ENCODE data around the gene RCSD1.

RCSD1 gene

DNA sequence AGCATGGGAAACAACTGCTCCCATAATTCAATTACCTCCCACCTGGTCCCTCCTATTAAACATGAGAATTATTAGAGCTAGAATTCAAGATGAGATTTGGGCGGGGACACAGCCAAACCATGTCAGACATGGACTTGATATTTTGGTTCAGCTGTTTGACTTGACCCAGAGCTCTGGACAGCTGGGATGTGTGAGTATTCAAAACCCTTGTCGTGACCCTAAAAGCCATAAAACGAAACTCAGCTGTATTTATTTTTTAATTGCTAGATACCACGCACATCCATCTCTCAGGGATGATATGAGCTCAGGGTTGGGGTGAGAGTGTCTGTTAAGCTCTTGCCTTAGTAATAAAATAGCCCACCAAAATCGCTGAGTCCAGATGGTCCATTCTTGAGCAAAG, 45.4 kb downstream of the RCSD1 start:
- Histone ChIP-seq H3K27me3 (ENCODE audit: low read depth, low read length) (0 out of 2 replicates have a peak, but pooled peaks cover 3% of the 10 kb centered on the region), H3K9ac (ENCODE audit: low read length) (no peak overlapping the region), H3K79me2 (ENCODE audit: low read length) (no peaks in the 10 kb centered on the region), H3K36me3 (replicated peaks; ENCODE audit: low read depth, low read length) (no peaks in the 10 kb centered on the region), H3K4me1 (ENCODE audit: low read length) (peaks cover 27% of the 10 kb centered on the region), H4K20me1 (ENCODE audit: insufficient read depth, low read length) (no peaks in the 10 kb centered on the region), H3K27ac (ENCODE audit: low read length) (no peak overlapping the region), H3K4me3 (ENCODE audit: low read length) (no peak overlapping the region), H3K4me2 (ENCODE audit: low read length) (no peak overlapping the region), H3K9me3 (ENCODE audit: insufficient read depth, low read length) (no peaks in the 10 kb centered on the region), H2AFZ (ENCODE audit: low read depth, low read length) (no peak overlapping the region)
- no peak for TF ChIP-seq EZH2phosphoT487 (IDR thresholded peaks at IDR 0.05; ENCODE audit: low read depth)
- TF ChIP-seq, protein P1, sequence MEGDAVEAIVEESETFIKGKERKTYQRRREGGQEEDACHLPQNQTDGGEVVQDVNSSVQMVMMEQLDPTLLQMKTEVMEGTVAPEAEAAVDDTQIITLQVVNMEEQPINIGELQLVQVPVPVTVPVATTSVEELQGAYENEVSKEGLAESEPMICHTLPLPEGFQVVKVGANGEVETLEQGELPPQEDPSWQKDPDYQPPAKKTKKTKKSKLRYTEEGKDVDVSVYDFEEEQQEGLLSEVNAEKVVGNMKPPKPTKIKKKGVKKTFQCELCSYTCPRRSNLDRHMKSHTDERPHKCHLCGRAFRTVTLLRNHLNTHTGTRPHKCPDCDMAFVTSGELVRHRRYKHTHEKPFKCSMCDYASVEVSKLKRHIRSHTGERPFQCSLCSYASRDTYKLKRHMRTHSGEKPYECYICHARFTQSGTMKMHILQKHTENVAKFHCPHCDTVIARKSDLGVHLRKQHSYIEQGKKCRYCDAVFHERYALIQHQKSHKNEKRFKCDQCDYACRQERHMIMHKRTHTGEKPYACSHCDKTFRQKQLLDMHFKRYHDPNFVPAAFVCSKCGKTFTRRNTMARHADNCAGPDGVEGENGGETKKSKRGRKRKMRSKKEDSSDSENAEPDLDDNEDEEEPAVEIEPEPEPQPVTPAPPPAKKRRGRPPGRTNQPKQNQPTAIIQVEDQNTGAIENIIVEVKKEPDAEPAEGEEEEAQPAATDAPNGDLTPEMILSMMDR (IDR thresholded peaks at IDR 0.05; ENCODE audit: low read depth, low read length): no peak

DNA sequence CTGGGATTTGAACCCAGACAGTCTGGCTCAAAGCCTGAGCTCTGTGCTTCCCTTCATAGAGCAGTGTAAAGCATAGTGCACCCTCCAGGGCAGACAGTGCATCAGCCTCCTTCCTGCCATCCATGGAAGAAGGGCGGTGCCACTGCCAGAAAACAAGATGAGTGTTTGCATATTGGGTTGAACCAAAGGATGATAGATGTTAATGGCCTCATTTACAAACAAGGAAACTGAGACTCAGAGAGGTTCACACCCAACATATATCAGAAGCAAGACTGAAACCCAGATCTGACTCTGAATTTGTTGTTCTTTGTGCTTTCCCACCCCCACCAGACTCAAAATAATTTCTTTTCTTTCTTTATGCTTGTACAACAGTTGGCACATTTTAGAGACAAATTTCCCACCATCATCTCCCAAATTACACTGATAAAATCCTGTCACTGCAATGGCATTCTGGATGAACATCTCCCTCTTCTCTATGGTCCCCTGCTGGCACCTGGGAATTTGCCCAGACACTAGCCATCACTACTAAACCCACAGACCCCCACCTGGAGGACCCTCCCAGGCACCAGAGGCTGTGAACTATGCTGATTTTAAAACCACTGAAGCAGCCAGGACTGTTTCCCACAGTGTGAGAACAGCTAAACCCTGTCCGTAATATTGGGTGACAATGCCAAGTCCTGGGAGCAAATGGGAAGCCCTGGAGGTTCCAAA, 46.3 kb downstream of the RCSD1 start:
- H3K4me3 ChIP-seq (ENCODE audit: low read length): peak overlapping the region; percentile 50
- H2AFZ ChIP-seq (ENCODE audit: low read depth, low read length): no peak overlapping the region
- H3K36me3 ChIP-seq (replicated peaks; ENCODE audit: low read depth, low read length): no peaks in the 10 kb centered on the region
- no peaks in the 10 kb centered on the region for H3K9me3 ChIP-seq (ENCODE audit: insufficient read depth, low read length)
- peak overlapping the region; percentile 17 for H3K27ac ChIP-seq (ENCODE audit: low read length)
- H3K27me3 ChIP-seq (ENCODE audit: low read depth, low read length): peaks cover 5% of the 10 kb centered on the region; the same call in 1 of the 2 replicates
- peaks cover 30% of the 10 kb centered on the region for H3K4me1 ChIP-seq (ENCODE audit: low read length)
- H3K9ac ChIP-seq (ENCODE audit: low read length): peak overlapping the region; percentile 26; the same call in 1 of the 2 replicates
- no peaks in the 10 kb centered on the region for H4K20me1 ChIP-seq (ENCODE audit: insufficient read depth, low read length)
- TF ChIP-seq, protein P1 (IDR thresholded peaks at IDR 0.05; ENCODE audit: low read depth, low read length): no peak
- no peak for TF ChIP-seq EZH2phosphoT487 (IDR thresholded peaks at IDR 0.05; ENCODE audit: low read depth)
- no peaks in the 10 kb centered on the region for H3K79me2 ChIP-seq (ENCODE audit: low read length)
- peak overlapping the region; percentile 81 for H3K4me2 ChIP-seq (ENCODE audit: low read length)

DNA sequence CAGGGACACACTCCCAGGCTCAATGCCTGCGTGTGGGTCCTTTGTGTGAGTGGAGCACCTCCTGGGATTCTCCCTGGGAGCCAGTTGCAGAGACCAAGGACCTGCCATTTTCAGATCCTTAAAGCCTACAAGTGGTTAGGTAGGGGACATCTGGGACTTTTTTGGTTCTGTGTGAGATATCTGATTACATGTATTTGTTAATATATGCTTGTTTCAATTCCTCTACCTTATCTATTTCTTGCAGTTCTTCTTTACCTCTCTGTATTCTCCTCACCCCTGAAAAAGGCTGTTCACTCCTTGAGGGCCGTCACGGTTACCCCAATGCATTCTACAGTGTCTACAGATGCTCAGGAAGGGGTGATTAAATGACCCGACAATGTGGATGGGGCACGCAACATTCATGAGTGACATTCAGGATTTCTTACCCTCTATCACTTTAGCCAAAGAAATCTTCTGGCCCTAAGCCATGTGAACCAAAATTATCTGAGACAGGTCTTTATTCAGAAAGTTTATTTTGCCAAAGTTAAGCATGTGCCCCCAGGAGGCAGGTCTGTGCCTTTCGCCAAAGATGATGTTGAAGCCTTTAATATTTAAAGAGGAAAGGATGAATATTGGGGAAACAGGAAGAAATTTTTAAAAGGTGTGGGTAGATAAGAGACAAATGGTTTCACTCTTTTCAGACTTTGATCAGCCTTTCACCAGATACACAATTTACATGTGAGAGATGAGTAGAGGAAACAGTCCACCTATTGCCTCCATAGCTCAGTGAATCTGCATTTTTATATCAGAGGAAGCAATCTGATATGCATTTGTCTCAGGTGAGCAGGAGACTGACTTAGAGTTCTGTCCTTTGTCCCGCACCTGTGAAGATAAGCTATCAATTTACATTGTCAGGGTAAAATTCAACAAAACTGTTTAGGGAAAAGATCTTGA, 47.1 kb downstream of the RCSD1 start:
- Histone ChIP-seq H3K27ac (ENCODE audit: low read length) (peak overlapping the region; percentile 17), H3K9ac (ENCODE audit: low read length) (peak overlapping the region; percentile 26; the same call in 1 of the 2 replicates), H3K4me2 (ENCODE audit: low read length) (peak overlapping the region; percentile 81), H2AFZ (ENCODE audit: low read depth, low read length) (no peak overlapping the region), H4K20me1 (ENCODE audit: insufficient read depth, low read length) (no peaks in the 10 kb centered on the region), H3K27me3 (ENCODE audit: low read depth, low read length) (peaks cover 6% of the 10 kb centered on the region; the same call in 1 of the 2 replicates), H3K79me2 (ENCODE audit: low read length) (no peaks in the 10 kb centered on the region), H3K4me3 (ENCODE audit: low read length) (peak overlapping the region; percentile 50), H3K9me3 (ENCODE audit: insufficient read depth, low read length) (no peaks in the 10 kb centered on the region), H3K36me3 (replicated peaks; ENCODE audit: low read depth, low read length) (no peaks in the 10 kb centered on the region), H3K4me1 (ENCODE audit: low read length) (peaks cover 30% of the 10 kb centered on the region)
- no peak for TF ChIP-seq EZH2phosphoT487 (IDR thresholded peaks at IDR 0.05; ENCODE audit: low read depth)
- TF ChIP-seq, protein P1 (IDR thresholded peaks at IDR 0.05; ENCODE audit: low read depth, low read length): peak; percentile 14

DNA sequence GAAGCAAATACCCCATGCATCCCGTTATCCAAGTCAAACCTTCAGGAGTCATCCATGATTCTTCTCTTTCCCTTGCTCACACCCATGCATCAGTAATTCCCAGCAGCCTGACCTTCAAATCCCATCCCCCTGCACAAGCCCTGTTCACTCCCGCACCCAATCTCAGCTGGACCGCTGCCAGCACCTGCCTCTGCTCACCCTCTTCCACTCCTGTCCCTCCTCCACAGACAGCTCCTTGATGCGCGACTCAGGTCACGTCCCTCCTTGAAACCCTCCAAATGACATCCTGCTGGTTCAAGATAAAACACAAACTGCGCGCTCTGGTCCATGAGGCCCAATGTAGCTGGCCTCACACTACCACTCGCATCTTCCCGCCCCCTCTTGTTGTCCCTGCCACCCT, 48.4 kb downstream of the RCSD1 start:
- H3K9me3 ChIP-seq (ENCODE audit: insufficient read depth, low read length): no peaks in the 10 kb centered on the region
- H4K20me1 ChIP-seq (ENCODE audit: insufficient read depth, low read length): no peaks in the 10 kb centered on the region
- TF ChIP-seq EZH2phosphoT487 (IDR thresholded peaks at IDR 0.05; ENCODE audit: low read depth): no peak
- TF ChIP-seq, protein P1 (IDR thresholded peaks at IDR 0.05; ENCODE audit: low read depth, low read length): no peak
- no peak overlapping the region for H3K9ac ChIP-seq (ENCODE audit: low read length)
- peaks cover 6% of the 10 kb centered on the region; the same call in 1 of the 2 replicates for H3K27me3 ChIP-seq (ENCODE audit: low read depth, low read length)
- H2AFZ ChIP-seq (ENCODE audit: low read depth, low read length): no peak overlapping the region
- H3K4me1 ChIP-seq (ENCODE audit: low read length): peaks cover 30% of the 10 kb centered on the region
- H3K4me3 ChIP-seq (ENCODE audit: low read length): no peak overlapping the region
- no peak overlapping the region for H3K4me2 ChIP-seq (ENCODE audit: low read length)
- H3K79me2 ChIP-seq (ENCODE audit: low read length): no peaks in the 10 kb centered on the region
- no peak overlapping the region for H3K27ac ChIP-seq (ENCODE audit: low read length)
- H3K36me3 ChIP-seq (replicated peaks; ENCODE audit: low read depth, low read length): no peaks in the 10 kb centered on the region
